GM21381 (cell line): ENCODE results near the gene PIEZO2.

ENCODE experiments used
- ATAC-seq: cut with Tn5 transposase; IDR thresholded peaks from one replicate; pipeline ENCODE4 v1.9.1; 2021; ENCODE audit warnings: mild to moderate bottlenecking, moderate library complexity; ENCODE audit not compliant: unreplicated experiment

The PIEZO2 gene

GRCh38 chr18:10757349-10757748 is 392.0 kb downstream of the PIEZO2 start:
- ATAC-seq: no peak

GRCh38 chr18:10755855-10756254 is 393.5 kb downstream of the PIEZO2 start:
- ATAC-seq: no peak

GRCh38 chr18:10754128-10754527 is 395.2 kb downstream of the PIEZO2 start:
- ATAC-seq: no peak

GRCh38 chr18:10752382-10752781 is 397.0 kb downstream of the PIEZO2 start:
- no peak for ATAC-seq

- ATAC-seq: no peak
These were observed 397.7 kb downstream of the PIEZO2 start for GRCh38 chr18:10751653-10752052.

- ATAC-seq: no peak
These were observed 399.0 kb downstream of the PIEZO2 start for GRCh38 chr18:10750191-10751035.

- ATAC-seq: no peak
These were observed 400.7 kb downstream of the PIEZO2 start for GRCh38 chr18:10748641-10749040.

GRCh38 chr18:10745971-10746370 is 403.4 kb downstream of the PIEZO2 start:
- ATAC-seq: no peak

- no peak for ATAC-seq
These were observed 404.1 kb downstream of the PIEZO2 start for GRCh38 chr18:10745219-10745618.

- no peak for ATAC-seq
These were observed 405.6 kb downstream of the PIEZO2 start for GRCh38 chr18:10743766-10744165.

- ATAC-seq: no peak
These were observed 410.2 kb downstream of the PIEZO2 start for GRCh38 chr18:10739152-10739551.

GRCh38 chr18:10736984-10737383 is 412.4 kb downstream of the PIEZO2 start:
- no peak for ATAC-seq

- no peak for ATAC-seq
These were observed 416.4 kb downstream of the PIEZO2 start for GRCh38 chr18:10732990-10733389.

- ATAC-seq: no peak
These were observed 421.9 kb downstream of the PIEZO2 start for GRCh38 chr18:10727477-10727876.

GRCh38 chr18:10726198-10727068 is 422.9 kb downstream of the PIEZO2 start:
- no peak for ATAC-seq

- no peak for ATAC-seq
These were observed 424.7 kb downstream of the PIEZO2 start for GRCh38 chr18:10724666-10725065.

- no peak for ATAC-seq
These were observed 425.9 kb downstream of the PIEZO2 start for GRCh38 chr18:10723496-10723895.

- ATAC-seq: no peak
These were observed 430.6 kb downstream of the PIEZO2 start for GRCh38 chr18:10718809-10719208.

- ATAC-seq: no peak
These were observed 433.6 kb downstream of the PIEZO2 start for GRCh38 chr18:10715791-10716190.

GRCh38 chr18:10713409-10713808 is 436.0 kb downstream of the PIEZO2 start:
- ATAC-seq: no peak

GRCh38 chr18:10707294-10707693 is 442.1 kb downstream of the PIEZO2 start:
- no peak for ATAC-seq

- ATAC-seq: no peak
These were observed 443.6 kb downstream of the PIEZO2 start for GRCh38 chr18:10705786-10706185.
